ENCODE measurements around the gene L3MBTL3. TPM values are rescaled to one million over a fixed set of nuclear protein-coding genes. Genes with fewer than 3 reads are reported as not detected.

The L3MBTL3 gene
- total RNA-seq, 1 experiment from 2014 or later: 12.3 TPM

Other genes with a start within 250 kb of the L3MBTL3 start
- not detected in 2 replicates for gene TMEM244, start 157.3 kb upstream of the L3MBTL3 start, total RNA-seq (2014; rRNA removed; shearing (Covaris generic))
- gene SAMD3, start 204.4 kb downstream of the L3MBTL3 start, total RNA-seq (2014; rRNA removed; shearing (Covaris generic)): 0.29 TPM in 1 of 2 replicates, not detected in the other